Endothelial cell of umbilical vein (primary cell): ENCODE results near the gene ZNF688. TPM values are rescaled to one million over a fixed set of nuclear protein-coding genes. Genes with fewer than 3 reads are reported as not detected.

Experiments
- BruUV-seq: library from RNA; stranded (reverse); fragments of 400-500 nt; replicated peaks from 2 replicates; lab custom pipeline; 2021; lab: Mats Ljungman, UMichigan
- CTCF ChIA-PET: fragments of 300-600, 350-600 bp; sonication (Branson Sonifier 250); formaldehyde crosslinking; loops from one replicate; lab custom pipeline; 2021; ENCODE audit warnings: antibody characterized with exemption, inconsistent platforms; lab: Charles Lee
- POLR2A ChIA-PET: fragments of 300-600, 350-600 bp; sonication (Branson Sonifier 250); formaldehyde crosslinking; loops from one replicate; lab custom pipeline; 2021; ENCODE audit warnings: antibody characterized with exemption, inconsistent platforms; lab: Charles Lee
- DNase-seq: peaks from one replicate; pipeline ENCODE4 v3.0.0-alpha.2; 2011; ENCODE audit warnings: low read depth, low spot score
- FAIRE-seq: peaks from 2 replicates; lab custom pipeline; 2011; peaks lifted over from hg19 to GRCh38; lab: Jason Lieb, UNC
- H2AFZ ChIP-seq: 2 replicates; pipeline ENCODE4 v1.6.0; 2012; ENCODE audit warnings: low read depth, low read length, control low read depth, inconsistent platforms
- H3K27ac ChIP-seq: 2 replicates; pipeline ENCODE4 v1.5.1; 2011; ENCODE audit warnings: low read depth, mild to moderate bottlenecking, control low read depth, low read length, moderate library complexity; ENCODE audit not compliant: insufficient read depth
- H3K27me3 ChIP-seq, 2 experiments: 2 replicates each; pipeline versions ENCODE4 v1.6.0 to v1.6.1; 2011; ENCODE audit warnings: low read length in 2 of 2, mixed read lengths in 1 of 2; ENCODE audit not compliant: control insufficient read depth in 2 of 2, insufficient read depth in 2 of 2
- H3K36me3 ChIP-seq, 2 experiments: 2 replicates in 1 of 2; 3 replicates in 1 of 2; pipeline ENCODE4 v1.5.1; 2011; ENCODE audit warnings: low read length in 2 of 2, mild to moderate bottlenecking in 1 of 2, moderate library complexity in 1 of 2; ENCODE audit not compliant: control insufficient read depth in 2 of 2, insufficient read depth in 2 of 2; ENCODE audit errors: extremely low read depth in 1 of 2
- H3K4me1 ChIP-seq: 3 replicates; pipeline ENCODE4 v1.5.1; 2011; ENCODE audit warnings: mild to moderate bottlenecking, low read length; ENCODE audit not compliant: control insufficient read depth, insufficient read depth; ENCODE audit errors: extremely low read depth
- H3K4me2 ChIP-seq: 2 replicates; pipeline ENCODE4 v1.6.1; 2011; ENCODE audit warnings: low read length, control low read depth, mixed read lengths; ENCODE audit not compliant: insufficient read depth
- H3K4me3 ChIP-seq, 3 experiments: fragments of 200-600 bp in 1 of 3; sonication (generic), shearing (Covaris generic) in 1 of 3; replicated peaks in 1 of 3; 2 replicates each; pipeline ENCODE4 v1.5.1; 2011 to 2016; ENCODE audit warnings: control low read depth in 3 of 3, low read length in 3 of 3, mild to moderate bottlenecking in 2 of 3, inconsistent platforms in 1 of 3, low read depth in 1 of 3, moderate library complexity in 1 of 3; ENCODE audit not compliant: insufficient read depth in 1 of 3
- H3K79me2 ChIP-seq: 2 replicates; pipeline ENCODE4 v1.6.0; 2012; ENCODE audit warnings: low read length, inconsistent platforms; ENCODE audit not compliant: control insufficient read depth, insufficient read depth
- H3K9ac ChIP-seq: replicated peaks from 2 replicates; pipeline ENCODE3; 2011; ENCODE audit warnings: low read length, control low read depth; ENCODE audit not compliant: insufficient read depth; ENCODE audit errors: extremely low read depth
- H3K9me1 ChIP-seq: replicated peaks from 3 replicates; pipeline ENCODE4 v1.6.0; 2011; ENCODE audit warnings: mild to moderate bottlenecking, low read length; ENCODE audit not compliant: control insufficient read depth, insufficient read depth; ENCODE audit errors: extremely low read depth
- H3K9me3 ChIP-seq: replicated peaks from 2 replicates; pipeline ENCODE4 v1.5.1; 2012; ENCODE audit warnings: low read length, inconsistent platforms; ENCODE audit not compliant: control insufficient read depth, insufficient read depth
- H4K20me1 ChIP-seq: replicated peaks from 2 replicates; pipeline ENCODE3; 2011; ENCODE audit warnings: mild to moderate bottlenecking, low read length; ENCODE audit not compliant: control insufficient read depth, insufficient read depth; ENCODE audit errors: extremely low read depth
- EZH2 ChIP-seq: IDR thresholded peaks from 2 replicates; pipeline ENCODE4 v1.6.1; 2012; ENCODE audit warnings: borderline replicate concordance, low read depth, mild to moderate bottlenecking, moderate library complexity, low read length, inconsistent platforms; ENCODE audit not compliant: severe bottlenecking
- FOS ChIP-seq: IDR thresholded peaks from 2 replicates; pipeline ENCODE4 v1.6.1; 2011; ENCODE audit warnings: mild to moderate bottlenecking, low read length, moderate library complexity, borderline replicate concordance; ENCODE audit not compliant: insufficient read depth
- GATA2 ChIP-seq: IDR thresholded peaks from 2 replicates; pipeline ENCODE4 v1.7.0; 2011; ENCODE audit warnings: low read depth, mild to moderate bottlenecking, moderate library complexity, mixed read lengths, low read length; ENCODE audit not compliant: insufficient read length, insufficient read depth
- JUN ChIP-seq: IDR thresholded peaks from 2 replicates; pipeline ENCODE4 v1.6.1; 2011; ENCODE audit warnings: borderline replicate concordance, low read depth; ENCODE audit not compliant: insufficient read length, insufficient read depth
- MYC ChIP-seq: IDR thresholded peaks from one replicate; pipeline ENCODE4 v1.6.1; 2011; ENCODE audit warnings: mild to moderate bottlenecking, low read depth, low read length
- POLR2A ChIP-seq: IDR thresholded peaks from 2 replicates; pipeline ENCODE4 v1.6.1; 2012; ENCODE audit warnings: low read depth, mild to moderate bottlenecking, control low read depth, low read length
- POLR2AphosphoS5 ChIP-seq: IDR thresholded peaks from 2 replicates; pipeline ENCODE4 v1.6.1; 2012; ENCODE audit warnings: low read depth, mild to moderate bottlenecking, control low read depth, low read length, moderate library complexity; ENCODE audit not compliant: insufficient read depth
- dilution Hi-C: fragments of 300-500 bp; cut with MboI; formaldehyde crosslinking; loops from one replicate; pipeline ENCODE4 v1.15.0; 2019; ENCODE audit warnings: low sequenced_read_pairs; ENCODE audit not compliant: extremely low pct_ligation_motif_present
- intact Hi-C: fragments of 100-400 bp; cut with micrococcal nuclease; formaldehyde crosslinking; loops from one replicate; pipeline ENCODE4 v1.10.0; 2022
- polyA plus RNA-seq, 4 experiments: library from polyadenylated mRNA; depleted of rRNA in 3 of 4; stranded (reverse) in 3 of 4; unstranded in 1 of 4; fragments of >200 nt; gene quantifications; 2 replicates each; pipeline versions ENCODE4 v1.2.1 to v1.2.3, GENCODE V29; 2011 to 2012; ENCODE audit warnings: missing spikeins in 1 of 4
- total RNA-seq: library from RNA; stranded (reverse); gene quantifications from 2 replicates; pipeline ENCODE4 v1.2.3, GENCODE V29; 2021
- TF ChIP-seq, protein P1 (sequence below), 2 donors: IDR thresholded peaks; 1 replicate in 1 of 2; 2 replicates in 1 of 2; pipeline ENCODE4 v1.5.1; 2011; ENCODE audit warnings: low read length in 2 of 2, mild to moderate bottlenecking in 2 of 2, moderate library complexity in 2 of 2, control low read depth in 1 of 2, inconsistent platforms in 1 of 2, low read depth in 1 of 2; ENCODE audit not compliant: insufficient read depth in 1 of 2; ENCODE audit errors: extremely low read depth in 1 of 2
- TF ChIP-seq, protein P2 (sequence below): IDR thresholded peaks from 2 replicates; pipeline ENCODE4 v1.6.1; 2011; ENCODE audit not compliant: insufficient read depth, insufficient read length

Gene ZNF688
- total and polyA plus RNA-seq, 2 donors (not counting 3 experiments of a cell fraction or from before 2014, with no cell fraction given), result 5.4 to 10.9 TPM

DNA sequence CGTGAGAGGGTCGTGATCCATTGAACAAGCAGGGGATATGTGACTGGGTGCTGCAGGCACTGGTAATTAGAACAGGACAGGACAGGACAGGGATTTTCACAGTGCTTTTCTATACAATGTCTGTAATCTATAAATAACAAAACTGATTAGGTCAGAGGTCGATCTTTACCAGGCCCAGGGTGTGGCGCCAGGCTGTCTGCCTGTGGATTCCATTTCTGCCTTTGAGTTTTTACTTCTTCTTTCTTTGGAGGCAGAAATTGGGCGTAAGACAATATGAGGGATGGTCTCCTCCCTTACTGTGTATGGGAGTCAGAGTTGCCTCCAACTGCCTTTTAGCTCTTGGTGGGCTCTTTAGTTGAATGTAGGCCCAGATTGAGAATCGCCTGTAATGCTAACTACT is 11.8 kb downstream of the ZNF688 start:
- POLR2A ChIA-PET, result no interaction called here
- CTCF ChIA-PET, result no interaction called here
- Histone ChIP-seq H3K9ac (no peak overlapping the region), H3K36me3 (peaks cover 3 to 9% of the 10 kb centered on the region in 2 experiments), H3K9me1 (no peaks in the 10 kb centered on the region), H3K4me1 (peaks cover 11% of the 10 kb centered on the region), H3K27me3 (no peaks in the 10 kb centered on the region), H3K79me2 (peaks cover 17% of the 10 kb centered on the region), H3K4me2 (no peak overlapping the region), H3K4me3 (no peak overlapping the region), H2AFZ (no peak overlapping the region), H4K20me1 (no peaks in the 10 kb centered on the region), H3K27ac (no peak overlapping the region), H3K9me3 (no peaks in the 10 kb centered on the region)
- dilution Hi-C loops (no loop called here), intact Hi-C loops (no loop called here)
- TF ChIP-seq POLR2A, result no peak
- TF ChIP-seq JUN, result no peak
- TF ChIP-seq, protein P1, sequence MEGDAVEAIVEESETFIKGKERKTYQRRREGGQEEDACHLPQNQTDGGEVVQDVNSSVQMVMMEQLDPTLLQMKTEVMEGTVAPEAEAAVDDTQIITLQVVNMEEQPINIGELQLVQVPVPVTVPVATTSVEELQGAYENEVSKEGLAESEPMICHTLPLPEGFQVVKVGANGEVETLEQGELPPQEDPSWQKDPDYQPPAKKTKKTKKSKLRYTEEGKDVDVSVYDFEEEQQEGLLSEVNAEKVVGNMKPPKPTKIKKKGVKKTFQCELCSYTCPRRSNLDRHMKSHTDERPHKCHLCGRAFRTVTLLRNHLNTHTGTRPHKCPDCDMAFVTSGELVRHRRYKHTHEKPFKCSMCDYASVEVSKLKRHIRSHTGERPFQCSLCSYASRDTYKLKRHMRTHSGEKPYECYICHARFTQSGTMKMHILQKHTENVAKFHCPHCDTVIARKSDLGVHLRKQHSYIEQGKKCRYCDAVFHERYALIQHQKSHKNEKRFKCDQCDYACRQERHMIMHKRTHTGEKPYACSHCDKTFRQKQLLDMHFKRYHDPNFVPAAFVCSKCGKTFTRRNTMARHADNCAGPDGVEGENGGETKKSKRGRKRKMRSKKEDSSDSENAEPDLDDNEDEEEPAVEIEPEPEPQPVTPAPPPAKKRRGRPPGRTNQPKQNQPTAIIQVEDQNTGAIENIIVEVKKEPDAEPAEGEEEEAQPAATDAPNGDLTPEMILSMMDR (IDR thresholded peaks at IDR 0.05; ENCODE audit: extremely low read depth in 1 of 2, insufficient read depth in 1 of 2, low read depth in 1 of 2, low read length in 2 of 2), result no peak
- no peak for TF ChIP-seq POLR2AphosphoS5
- TF ChIP-seq, protein P2, sequence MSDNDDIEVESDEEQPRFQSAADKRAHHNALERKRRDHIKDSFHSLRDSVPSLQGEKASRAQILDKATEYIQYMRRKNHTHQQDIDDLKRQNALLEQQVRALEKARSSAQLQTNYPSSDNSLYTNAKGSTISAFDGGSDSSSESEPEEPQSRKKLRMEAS, result no peak
- TF ChIP-seq GATA2, result no peak
- TF ChIP-seq MYC, result no peak
- TF ChIP-seq FOS, result no peak
- no peak for TF ChIP-seq EZH2
- BruUV-seq, result no TSS peak
- no peak for FAIRE-seq
- no peak for DNase-seq
